GM18507 (cell line): ENCODE data around the gene FAM229A.

Experiments
- DNase-seq: peaks from one replicate; pipeline ENCODE4 v3.0.0; 2011; ENCODE audit warnings: low read depth; ENCODE audit not compliant: insufficient read length; ENCODE audit errors: extremely low spot score
- FAIRE-seq: peaks from 2 replicates; lab custom pipeline; 2011; peaks lifted over from hg19 to GRCh38; lab: Jason Lieb, UNC

Gene FAM229A

GRCh38 chr1:32333251-32333963 is 28.9 kb downstream of the FAM229A start:
- peak; percentile 46 for FAIRE-seq

GRCh38 chr1:32332290-32333079 is 29.8 kb downstream of the FAM229A start:
- FAIRE-seq (no peak), DNase-seq (no peak)

More at GRCh38 chr1:32333251-32333963, 28.9 kb downstream of the FAM229A start:
- DNase-seq: no peak

GRCh38 chr1:32331549-32331948 is 30.7 kb downstream of the FAM229A start:
- no peak for FAIRE-seq
- DNase-seq: no peak

GRCh38 chr1:32330558-32331151 is 31.6 kb downstream of the FAM229A start:
- FAIRE-seq (no peak), DNase-seq (no peak)

GRCh38 chr1:32329931-32330466 is 32.3 kb downstream of the FAM229A start:
- no peak for FAIRE-seq
- no peak for DNase-seq

- FAIRE-seq: no peak
- no peak for DNase-seq
Measured at GRCh38 chr1:32327204-32327603, 35.1 kb downstream of the FAM229A start.

- no peak for DNase-seq
- FAIRE-seq: peak; percentile 66
Measured at GRCh38 chr1:32321712-32322291, 40.5 kb downstream of the FAM229A start.

- FAIRE-seq (no peak), DNase-seq (no peak)
Measured at GRCh38 chr1:32318127-32318869, 44.0 kb downstream of the FAM229A start.

- no peak for DNase-seq
- FAIRE-seq: no peak
Measured at GRCh38 chr1:32316903-32317277, 45.4 kb downstream of the FAM229A start.

GRCh38 chr1:32311709-32312393 is 50.4 kb downstream of the FAM229A start:
- FAIRE-seq: no peak
- DNase-seq: no peak
